Heart left ventricle (tissue), 13 donors: ENCODE measurements around the gene TRPM2.
"Not testable (repeated sequence)": the region's sequence is repeated elsewhere in the genome, so short reads cannot be mapped to it uniquely, and the experiment has no call there.

Experiments
- POLR2A ChIP-seq, 2 donors: fragments of 450-650 bp; IDR thresholded peaks; one replicate each; pipeline ENCODE4 v1.6.1; 2017; ENCODE audit warnings: antibody characterized with exemption in 2 of 2, mild to moderate bottlenecking in 2 of 2, moderate library complexity in 2 of 2
- TF ChIP-seq, protein P1 (sequence below), 12 donors: fragments of 200-600 bp; sonication (generic) in 4 of 12; IDR thresholded peaks; one replicate each; pipeline versions ENCODE4 v1.5.0 to v1.8.0; 2018 to 2022; ENCODE audit warnings: antibody characterized with exemption in 12 of 12, mild to moderate bottlenecking in 5 of 12
- donor health status: ischemic (EF 13 %, LVEDD 7.1; RV severe dilation, severe dysfunction).
- donor health status: DM: no; HTN: yes; CAD: no.
- donor health status: DM: no; HTN: no; CAD: no.
- donor health status: ischemic (EF 25% LVEDD 6.9; RV normal size, moderate dysfunction).
- donor health status: ischemic (EF 25% LVEDD 5.7; RV mildly dilated, moderate dysfunction).
- donor health status: ischemic (EF 35%, LVEDD 5.7; RV mildly dilated, moderate dysfunction).
- donor health status: nonischemic (EF 11% LVEDD 7.7; RV severe dilation, severe dysfunction).
- donor health status: DM: yes; HTN: yes; CAD: no.
- donor health status: PGD.
- donor health status: ischemic (EF 29% LVEDD 5.4; RV normal size, mild dysfunction).
- donor health status: nonischemic (EF 23%, LVEDD 6.1; RV moderate dilation, normal function).

DNA sequence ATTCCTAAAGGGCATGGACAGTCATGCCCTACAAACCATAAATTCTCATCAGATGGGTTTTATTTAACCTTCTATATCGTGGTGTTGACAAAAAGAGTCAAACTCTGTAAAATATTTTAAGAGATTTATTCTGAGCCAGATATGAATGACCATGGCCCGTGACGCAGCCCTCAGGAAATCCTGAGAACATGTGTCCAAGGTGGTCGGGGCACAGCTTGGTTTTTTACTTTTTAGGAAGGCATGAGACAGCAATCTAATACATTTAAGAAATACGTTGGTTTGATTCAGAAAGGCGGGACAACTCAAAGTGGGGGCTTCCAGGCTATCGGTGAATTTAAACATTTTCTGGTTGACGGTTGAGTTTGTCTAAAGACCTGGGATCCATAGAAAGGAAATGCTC lies 10.4 kb upstream of the TRPM2 start:
- TF ChIP-seq, protein P1, sequence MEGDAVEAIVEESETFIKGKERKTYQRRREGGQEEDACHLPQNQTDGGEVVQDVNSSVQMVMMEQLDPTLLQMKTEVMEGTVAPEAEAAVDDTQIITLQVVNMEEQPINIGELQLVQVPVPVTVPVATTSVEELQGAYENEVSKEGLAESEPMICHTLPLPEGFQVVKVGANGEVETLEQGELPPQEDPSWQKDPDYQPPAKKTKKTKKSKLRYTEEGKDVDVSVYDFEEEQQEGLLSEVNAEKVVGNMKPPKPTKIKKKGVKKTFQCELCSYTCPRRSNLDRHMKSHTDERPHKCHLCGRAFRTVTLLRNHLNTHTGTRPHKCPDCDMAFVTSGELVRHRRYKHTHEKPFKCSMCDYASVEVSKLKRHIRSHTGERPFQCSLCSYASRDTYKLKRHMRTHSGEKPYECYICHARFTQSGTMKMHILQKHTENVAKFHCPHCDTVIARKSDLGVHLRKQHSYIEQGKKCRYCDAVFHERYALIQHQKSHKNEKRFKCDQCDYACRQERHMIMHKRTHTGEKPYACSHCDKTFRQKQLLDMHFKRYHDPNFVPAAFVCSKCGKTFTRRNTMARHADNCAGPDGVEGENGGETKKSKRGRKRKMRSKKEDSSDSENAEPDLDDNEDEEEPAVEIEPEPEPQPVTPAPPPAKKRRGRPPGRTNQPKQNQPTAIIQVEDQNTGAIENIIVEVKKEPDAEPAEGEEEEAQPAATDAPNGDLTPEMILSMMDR (IDR thresholded peaks at IDR 0.05), result not testable (repeated sequence)
- not testable (repeated sequence) for TF ChIP-seq POLR2A (IDR thresholded peaks at IDR 0.05)
